A549 (cell line): ENCODE data around the gene CLCF1. TPM values are rescaled to one million over a fixed set of nuclear protein-coding genes. Genes with fewer than 3 reads are reported as not detected.
"Not testable (repeated sequence)": the region's sequence is repeated elsewhere in the genome, so short reads cannot be mapped to it uniquely, and the experiment has no call there.

Experiments used
- ATAC-seq, 2 experiments: fragments of 200-7000 bp in 1 of 2; fragments of >200 bp in 1 of 2; cut with Nextera tagmentation in 1 of 2; cut with Tn5 transposase in 1 of 2; 3 replicates each; pipeline versions ENCODE4 v1.8.0 to v1.9.1; 2018 to 2020; ENCODE audit warnings: mild to moderate bottlenecking in 1 of 2, moderate library complexity in 1 of 2
- CTCF ChIA-PET: fragments of 300-600 bp; sonication (Branson Sonifier 250); formaldehyde crosslinking; extraction: SDS; loops from one replicate; lab custom pipeline; 2021; ENCODE audit warnings: antibody characterized with exemption, inconsistent platforms; lab: Yijun Ruan, JAX
- POLR2A ChIA-PET: fragments of 350-600 bp; formaldehyde crosslinking; extraction: SDS; loops from one replicate; lab custom pipeline; 2021; ENCODE audit warnings: antibody characterized with exemption, inconsistent platforms; lab: Yijun Ruan, JAX
- DNase-seq, 2 experiments: peaks; one replicate each; pipeline versions ENCODE4 v3.0.0 to v3.0.0-alpha.2; 2011 to 2016; ENCODE audit warnings: low read depth in 1 of 2, low spot score in 1 of 2
- FAIRE-seq: peaks from 2 replicates; lab custom pipeline; 2011; peaks lifted over from hg19 to GRCh38; lab: Jason Lieb, UNC
- H3K27ac ChIP-seq, 2 experiments: fragments of >200 bp; sonication (Bioruptor Twin); formaldehyde crosslinking; 3 replicates each; pipeline ENCODE4 v1.5.1; 2016 to 2017
- H3K4me1 ChIP-seq: fragments of >200 bp; sonication (Bioruptor Twin); formaldehyde crosslinking; 3 replicates; pipeline ENCODE4 v1.6.1; 2016
- H3K4me2 ChIP-seq: fragments of >200 bp; sonication (Bioruptor Twin); formaldehyde crosslinking; 3 replicates; pipeline ENCODE4 v1.6.1; 2016
- H3K4me3 ChIP-seq: fragments of >200 bp; sonication (Bioruptor Twin); formaldehyde crosslinking; 3 replicates; pipeline ENCODE4 v1.5.1; 2016
- H3K9me3 ChIP-seq: fragments of >200 bp; sonication (Bioruptor Twin); formaldehyde crosslinking; 3 replicates; pipeline ENCODE4 v1.6.1; 2016
- ATOH8 ChIP-seq: fragments of 250-450 bp; sonication (Bioruptor Pico); IDR thresholded peaks from 2 replicates; pipeline ENCODE4 v1.5.0; 2020; ENCODE audit warnings: low read depth, mild to moderate bottlenecking, moderate library complexity
- BCL3 ChIP-seq: fragments of >200 bp; sonication (Bioruptor Twin); formaldehyde crosslinking; IDR thresholded peaks from 3 replicates; pipeline ENCODE4 v1.6.1; 2016
- CTCF ChIP-seq: fragments of >200 bp; sonication (Bioruptor Twin); formaldehyde crosslinking; IDR thresholded peaks from 3 replicates; pipeline ENCODE4 v1.5.1; 2016
- E2F6 ChIP-seq: IDR thresholded peaks from 2 replicates; pipeline ENCODE4 v1.6.1; 2012; ENCODE audit warnings: low read depth, borderline replicate concordance
- EHMT2 ChIP-seq: fragments of 200-600 bp; sonication (generic); IDR thresholded peaks from 2 replicates; pipeline ENCODE4 v1.6.1; 2016; ENCODE audit warnings: antibody characterized with exemption, low read depth, mild to moderate bottlenecking, moderate library complexity
- GATA3 ChIP-seq: IDR thresholded peaks from 2 replicates; pipeline ENCODE4 v1.6.1; 2012; ENCODE audit warnings: borderline replicate concordance
- HOXB5 ChIP-seq: fragments of 250-450 bp; sonication (Bioruptor Pico); IDR thresholded peaks from 2 replicates; pipeline ENCODE4 v1.5.0; 2020; ENCODE audit warnings: mild to moderate bottlenecking, moderate library complexity
- JUN ChIP-seq, 2 experiments: fragments of >200 bp; sonication (Bioruptor Twin); formaldehyde crosslinking; IDR thresholded peaks; 2 replicates in 1 of 2; 3 replicates in 1 of 2; pipeline ENCODE4 v1.6.1; 2016 to 2017
- KDM5A ChIP-seq: fragments of 200-600 bp; sonication (generic); IDR thresholded peaks from 2 replicates; pipeline ENCODE4 v1.6.1; 2016; ENCODE audit warnings: antibody characterized with exemption, mild to moderate bottlenecking
- MAZ ChIP-seq: fragments of 150-350 bp; IDR thresholded peaks from 2 replicates; pipeline ENCODE4 v1.6.1; 2014; ENCODE audit warnings: antibody characterized with exemption, low read depth, low read length, borderline replicate concordance
- NR3C1 ChIP-seq: fragments of >200 bp; sonication (Bioruptor Twin); formaldehyde crosslinking; IDR thresholded peaks from 3 replicates; pipeline ENCODE4 v1.6.1; 2017
- PHF8 ChIP-seq: fragments of 200-600 bp; sonication (generic); IDR thresholded peaks from 2 replicates; pipeline ENCODE4 v1.6.1; 2016; ENCODE audit warnings: low read depth, mild to moderate bottlenecking, antibody characterized with exemption, moderate library complexity, borderline replicate concordance
- POLR2A ChIP-seq: IDR thresholded peaks from 2 replicates; pipeline ENCODE4 v1.6.1; 2012; ENCODE audit warnings: mild to moderate bottlenecking, low read length
- POLR2AphosphoS2 ChIP-seq: conservative IDR thresholded peaks from 2 replicates; pipeline ENCODE4 v1.6.1; 2012; ENCODE audit warnings: low read length, improper control_type of control experiment, inconsistent platforms
- RAD21 ChIP-seq, 2 experiments: fragments of >200 bp in 1 of 2; sonication (Bioruptor Twin) in 1 of 2; formaldehyde crosslinking in 1 of 2; IDR thresholded peaks in 1 of 2; conservative IDR thresholded peaks in 1 of 2; 2 replicates in 1 of 2; 3 replicates in 1 of 2; pipeline ENCODE4 v1.6.1; 2012 to 2018; ENCODE audit warnings: inconsistent platforms in 1 of 2
- REST ChIP-seq: fragments of 200-600 bp; sonication (generic); IDR thresholded peaks from 2 replicates; pipeline ENCODE4 v1.6.1; 2016; ENCODE audit warnings: antibody characterized with exemption, mild to moderate bottlenecking, moderate library complexity
- SMC3 ChIP-seq: fragments of >200 bp; sonication (Bioruptor Twin); formaldehyde crosslinking; IDR thresholded peaks from 3 replicates; pipeline ENCODE4 v1.6.1; 2018; ENCODE audit warnings: inconsistent platforms
- TFCP2L1 ChIP-seq: fragments of 250-450 bp; sonication (Bioruptor Pico); IDR thresholded peaks from 2 replicates; pipeline ENCODE4 v1.5.0; 2021; ENCODE audit warnings: mild to moderate bottlenecking
- ZSCAN20 ChIP-seq: fragments of 250-450 bp; sonication (Bioruptor Pico); IDR thresholded peaks from 2 replicates; pipeline ENCODE4 v1.8.0; 2022; ENCODE audit warnings: mild to moderate bottlenecking, moderate library complexity
- WGBS: methylation state at CpG from one replicate; pipeline ENCODE4 v1.1.6; 2017; ENCODE audit errors: missing lambda C conversion rate; 5-methylcytosine and 5-hydroxymethylcytosine counted together
- polyA plus RNA-seq, 4 experiments: library from polyadenylated mRNA; depleted of rRNA in 3 of 4; stranded (reverse); fragments of >200 nt; fragmentation: RNase III in 1 of 4; extraction: RNeasy Plus Mini Kit Qiagen cat#74134 plus additional on column Dnase treatment in 1 of 4; gene quantifications; 2 replicates in 3 of 4; 3 replicates in 1 of 4; pipeline ENCODE4 v1.2.3, GENCODE V29; 2011 to 2017

The CLCF1 gene
- polyA plus RNA-seq, 2 of the 4 experiments (the other 2 are of a cell fraction) = 23.9 to 31.0 TPM

- not testable (repeated sequence) for ATAC-seq, DNase-seq, H3K4me2 ChIP-seq, H3K4me3 ChIP-seq, H3K9me3 ChIP-seq, H3K27ac ChIP-seq, FAIRE-seq
- ChIA-PET CTCF (interaction anchor here (3.1 to 46.2 kb wide), 5 partner anchors 10 to 45 kb away, joined by 18 to 1913 read pairs (median 36); partner anchors contain the start of genes CARNS1, CLCF1, POLD4 and RAD9A), POLR2A (interaction anchor here (2.2 kb wide), 1 partner anchor 66 kb away, joined by 14 read pairs; the partner anchor contains the start of gene TMEM134)
- H3K4me1 ChIP-seq = peaks cover 15% of the 10 kb centered on the region
- 94% methylated on average over 9 of the region's 9 CpGs for whole genome bisulfite sequencing
Observed at GRCh38 chr11:67403085-67403484, 29.7 kb upstream of the CLCF1 start.

GRCh38 chr11:67402192-67402839, 28.9 kb upstream of the CLCF1 start:
- not testable (repeated sequence) for H3K9me3 ChIP-seq, DNase-seq, FAIRE-seq, ATAC-seq
- Histone ChIP-seq H3K4me2 (peak overlapping the region; percentile 74), H3K4me3 (peak overlapping the region; percentile 14; the same call in 1 of the 3 replicates), H3K4me1 (peaks cover 15% of the 10 kb centered on the region), H3K27ac (peak overlapping the region; percentile 89 to 98)
- ChIA-PET POLR2A (interaction anchor here (0.5 to 2.2 kb wide), 22 partner anchors 10 to 181 kb away, joined by 3 to 21 read pairs (median 4); partner anchors contain the start of genes GSTP1, PITPNM1, POLD4 and PTPRCAP), CTCF (interaction anchor here (0.7 to 46.2 kb wide), 21 partner anchors 11 to 212 kb away, joined by 3 to 1913 read pairs (median 6); partner anchors contain the start of genes CARNS1, CLCF1, GPR152 and POLD4)
- WGBS = 69% methylated on average over 19 of the region's 19 CpGs

GRCh38 chr11:67401495-67402191, 28.2 kb upstream of the CLCF1 start, which contains the start of gene PPP1CA:
Gene PPP1CA (minus strand): TSS chr11:67401858. CDS start chr11:67401782, 76 bp downstream.
- FAIRE-seq (no peak), ATAC-seq (peak; percentile 84 to 87), DNase-seq (peak; percentile 87 to 89)
- Histone ChIP-seq H3K4me3 (peak within 1 kb of the TSS; percentile 80), H3K9me3 (no peaks in the 10 kb centered on the region), H3K4me1 (peaks cover 15% of the 10 kb centered on the region), H3K27ac (peak within 1 kb of the TSS; percentile 89 to 98), H3K4me2 (peak within 1 kb of the TSS; percentile 93)
- ChIA-PET POLR2A (interaction anchor here (0.5 to 2.2 kb wide), 25 partner anchors 10 to 182 kb away, joined by 3 to 21 read pairs (median 4); partner anchors contain the start of genes AIP, GSTP1, PITPNM1 and POLD4), CTCF (interaction anchor here (0.6 to 46.2 kb wide), 32 partner anchors 12 to 397 kb away, joined by 3 to 1913 read pairs (median 4); partner anchors contain the start of genes CARNS1, CLCF1, GPR152 and POLD4)
- 2% methylated on average over 7 of the region's 73 CpGs for WGBS
- TF ChIP-seq JUN (IDR thresholded peaks at IDR 0.05) (peak; percentile 85 to 92), KDM5A (no peak), EHMT2 (no peak), HOXB5 (CRISPR knock-in tag) (0 out of 2 replicates have a peak, but pooled peaks have one; percentile 34), POLR2AphosphoS2 (no peak), RAD21 (conservative IDR thresholded peaks at IDR 0.05 in 1 of 2, IDR thresholded peaks at IDR 0.05 in 1 of 2) (peak; percentile 12 to 63; a peak in 4 of 5 replicates), NR3C1 (no peak), PHF8 (peak; percentile 47; the same call in 1 of the 2 replicates), REST (no peak; the same call in 1 of the 2 replicates), CTCF (peak; percentile 75), POLR2A (peak; percentile 78), BCL3 (peak; percentile 85; the same call in 2 of the 3 replicates), TFCP2L1 (CRISPR knock-in tag) (no peak), E2F6 (peak; percentile 68; the same call in 1 of the 2 replicates), ATOH8 (no peak), SMC3 (peak; percentile 58), MAZ (no peak), ZSCAN20 (CRISPR knock-in tag) (no peak), GATA3 (no peak)
